GM23338 (cell line): Measurements from ENCODE around the gene MMP28. TPM values are rescaled to one million over a fixed set of nuclear protein-coding genes. Genes with fewer than 3 reads are reported as not detected.

Experiments
- ATAC-seq: fragments of 200-7000 bp; cut with Tn5 transposase; 3 replicates; pipeline ENCODE4 v1.9.1; 2020
- DNase-seq: peaks from one replicate; pipeline ENCODE4 v3.0.0-alpha.2; 2015; ENCODE audit warnings: low spot score
- H2AFZ ChIP-seq: fragments of 200-600 bp; sonication (generic); 2 replicates; pipeline ENCODE4 v1.8.0; 2016; ENCODE audit warnings: antibody characterized with exemption, mild to moderate bottlenecking, moderate library complexity
- H3F3A ChIP-seq: fragments of 200-600 bp; sonication (generic); replicated peaks from 2 replicates; pipeline ENCODE4 v1.8.0; 2017; ENCODE audit warnings: antibody characterized with exemption, mixed run types, low read depth
- H3K27ac ChIP-seq: fragments of 200-600 bp; sonication (generic); 2 replicates; pipeline ENCODE4 v1.6.1; 2016; ENCODE audit warnings: low read depth
- H3K27me3 ChIP-seq: fragments of 200-600 bp; sonication (generic); 2 replicates; pipeline ENCODE4 v1.8.0; 2016; ENCODE audit warnings: mild to moderate bottlenecking, mixed run types, moderate library complexity; ENCODE audit not compliant: insufficient read depth
- H3K36me3 ChIP-seq: fragments of 200-600 bp; sonication (generic); 2 replicates; pipeline ENCODE4 v1.8.0; 2016; ENCODE audit warnings: mild to moderate bottlenecking; ENCODE audit not compliant: insufficient read depth
- H3K4me1 ChIP-seq: fragments of 200-600 bp; sonication (generic); 2 replicates; pipeline ENCODE4 v1.8.0; 2016; ENCODE audit warnings: mild to moderate bottlenecking, moderate library complexity; ENCODE audit not compliant: insufficient read depth
- H3K4me2 ChIP-seq: fragments of 200-600 bp; sonication (generic); 2 replicates; pipeline ENCODE4 v1.7.1; 2017; ENCODE audit warnings: mixed run types
- H3K4me3 ChIP-seq: fragments of 200-600 bp; sonication (generic); 2 replicates; pipeline ENCODE4 v1.6.1; 2016; ENCODE audit warnings: mixed run types
- H3K79me2 ChIP-seq: fragments of 200-600 bp; sonication (generic); replicated peaks from 2 replicates; pipeline ENCODE4 v1.8.0; 2017; ENCODE audit warnings: mild to moderate bottlenecking; ENCODE audit not compliant: insufficient read depth
- H3K9me2 ChIP-seq: fragments of 200-600 bp; sonication (generic); 2 replicates; pipeline ENCODE4 v1.8.0; 2017; ENCODE audit not compliant: insufficient read depth
- H4K20me1 ChIP-seq: fragments of 200-600 bp; sonication (generic); replicated peaks from 2 replicates; pipeline ENCODE4 v1.8.0; 2017; ENCODE audit warnings: mild to moderate bottlenecking; ENCODE audit not compliant: insufficient read depth
- H3K27ac Mint-ChIP-seq: 2 replicates; pipeline ENCODE4 v1.8.0; 2020; ENCODE audit warnings: inconsistent platforms, mild to moderate bottlenecking, moderate library complexity, mixed read lengths
- H3K27me3 Mint-ChIP-seq: 3 replicates; pipeline ENCODE4 v1.8.0; 2022; ENCODE audit warnings: low read depth, mild to moderate bottlenecking, moderate library complexity, mixed read lengths, inconsistent platforms; ENCODE audit not compliant: insufficient read depth, poor library complexity
- H3K36me3 Mint-ChIP-seq: 3 replicates; pipeline ENCODE4 v1.8.0; 2021; ENCODE audit warnings: low read depth, mild to moderate bottlenecking, inconsistent platforms, moderate library complexity, mixed read lengths
- H3K4me1 Mint-ChIP-seq: 3 replicates; pipeline ENCODE4 v1.8.0; 2020; ENCODE audit warnings: mild to moderate bottlenecking, inconsistent platforms, mixed read lengths
- H3K4me3 Mint-ChIP-seq: 3 replicates; pipeline ENCODE4 v1.8.0; 2021; ENCODE audit warnings: moderate library complexity, mild to moderate bottlenecking, inconsistent platforms, mixed read lengths
- H3K9me3 Mint-ChIP-seq: 3 replicates; pipeline ENCODE4 v1.8.0; 2020; ENCODE audit warnings: moderate library complexity, mild to moderate bottlenecking, inconsistent platforms, mixed read lengths
- ETS1 ChIP-seq: IDR thresholded peaks from 2 replicates; pipeline ENCODE4 v1.6.1; 2016; ENCODE audit warnings: antibody characterized with exemption
- EZH2phosphoT487 ChIP-seq: fragments of 200-600 bp; sonication (generic); IDR thresholded peaks from one replicate; pipeline ENCODE4 v1.8.1; 2018; ENCODE audit warnings: antibody characterized with exemption; ENCODE audit not compliant: unreplicated experiment
- POLR2AphosphoS5 ChIP-seq: IDR thresholded peaks from 2 replicates; pipeline ENCODE4 v1.6.1; 2016; ENCODE audit warnings: antibody characterized with exemption, low read depth
- STAT1 ChIP-seq: IDR thresholded peaks from one replicate; pipeline ENCODE4 v1.6.1; 2016; ENCODE audit warnings: antibody characterized with exemption; ENCODE audit not compliant: unreplicated experiment
- ZNF114 ChIP-seq: fragments of 250-450 bp; sonication (Bioruptor Pico); IDR thresholded peaks from 2 replicates; pipeline ENCODE4 v1.5.0; 2020; ENCODE audit warnings: mild to moderate bottlenecking, moderate library complexity
- ZNF462 ChIP-seq: fragments of 250-450 bp; sonication (Bioruptor Pico); IDR thresholded peaks from 2 replicates; pipeline ENCODE4 v1.5.0; 2020; ENCODE audit warnings: mild to moderate bottlenecking, moderate library complexity
- polyA plus RNA-seq: library from polyadenylated mRNA; unstranded; fragments of >200 nt; fragmentation: Nextera tagmentation; extraction: Ambion mirVana; gene quantifications from 2 replicates; pipeline ENCODE4 v1.2.1, GENCODE V29; 2016
- total RNA-seq: library from RNA; depleted of rRNA; stranded (reverse); fragments of >200 nt; shearing (Covaris generic); gene quantifications from 2 replicates; pipeline ENCODE4 v1.2.3, GENCODE V29; 2014
- TF ChIP-seq, protein P1 (sequence below): IDR thresholded peaks from one replicate; pipeline ENCODE4 v1.6.1; 2018; ENCODE audit warnings: antibody characterized with exemption; ENCODE audit not compliant: unreplicated experiment

Gene MMP28
- total and polyA plus RNA-seq, 2 experiments from 2014 or later: not detected

- Histone ChIP-seq H3K4me3 (no peak overlapping the region), H3K27ac (peak overlapping the region; percentile 26; the same call in 1 of the 2 replicates), H3K36me3 (peaks cover 81% of the 10 kb centered on the region), H2AFZ (no peak overlapping the region), H3K4me1 (no peaks in the 10 kb centered on the region), H3K9me2 (no peaks in the 10 kb centered on the region), H3K79me2 (peaks cover 8% of the 10 kb centered on the region), H3F3A (peaks cover 24% of the 10 kb centered on the region), H4K20me1 (peaks cover 45% of the 10 kb centered on the region), H3K27me3 (no peaks in the 10 kb centered on the region), H3K4me2 (no peak overlapping the region)
- H3K4me1 Mint-ChIP-seq: no peaks in the 10 kb centered on the region
- H3K27me3 Mint-ChIP-seq: peaks cover 4% of the 10 kb centered on the region
- no peaks in the 10 kb centered on the region; the same call in 2 of the 3 replicates for H3K9me3 Mint-ChIP-seq
- DNase-seq (no peak), ATAC-seq (no peak)
- no peak overlapping the region for H3K27ac Mint-ChIP-seq
- H3K36me3 Mint-ChIP-seq: peaks cover 90% of the 10 kb centered on the region
- TF ChIP-seq ZNF462: no peak
- TF ChIP-seq EZH2phosphoT487: no peak
- no peak for TF ChIP-seq POLR2AphosphoS5
- TF ChIP-seq ETS1: no peak
- no peak overlapping the region for H3K4me3 Mint-ChIP-seq
Measured at GRCh38 chr17:35843698-35844097, 48.3 kb upstream of the MMP28 start.

DNA sequence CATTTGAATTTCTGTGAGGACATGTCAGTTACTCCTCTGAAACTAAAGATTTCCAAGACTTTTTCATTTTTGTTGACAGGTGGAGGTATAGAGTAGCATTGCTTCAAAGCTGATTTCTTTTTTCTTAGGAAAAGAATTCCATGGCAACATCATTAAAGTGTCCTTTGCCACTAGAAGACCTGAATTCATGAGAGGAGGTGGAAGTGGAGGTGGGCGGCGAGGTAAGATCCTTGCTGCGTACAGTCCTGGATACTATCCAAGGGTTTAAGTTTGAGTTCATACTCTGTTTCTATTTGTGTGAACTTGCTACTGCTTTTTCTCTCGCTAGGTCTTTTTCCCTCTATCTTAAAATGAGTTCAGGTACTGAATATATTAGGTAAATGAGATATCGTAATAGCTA, 46.8 kb upstream of the MMP28 start:
- DNase-seq (no peak), ATAC-seq (no peak)
- H3K27ac ChIP-seq: no peak overlapping the region
- H3K36me3 ChIP-seq: peaks cover 91% of the 10 kb centered on the region
- no peaks in the 10 kb centered on the region for H3K4me1 ChIP-seq
- Mint-ChIP-seq H3K27ac (no peak overlapping the region; the same call in 1 of the 2 replicates), H3K27me3 (no peaks in the 10 kb centered on the region), H3K4me1 (no peaks in the 10 kb centered on the region), H3K4me3 (no peak overlapping the region), H3K9me3 (no peaks in the 10 kb centered on the region), H3K36me3 (peaks cover 93% of the 10 kb centered on the region)
- H3K4me2 ChIP-seq: no peak overlapping the region
- H4K20me1 ChIP-seq: peaks cover 38% of the 10 kb centered on the region
- no peak overlapping the region for H3K4me3 ChIP-seq
- H3K9me2 ChIP-seq: no peaks in the 10 kb centered on the region
- peaks cover 11% of the 10 kb centered on the region; the same call in 1 of the 2 replicates for H3F3A ChIP-seq
- H3K79me2 ChIP-seq: peaks cover 13% of the 10 kb centered on the region
- H3K27me3 ChIP-seq: no peaks in the 10 kb centered on the region
- no peak overlapping the region for H2AFZ ChIP-seq
- TF ChIP-seq EZH2phosphoT487 (no peak), STAT1 (no peak), ZNF114 (CRISPR knock-in tag) (no peak)
- TF ChIP-seq, protein P1, sequence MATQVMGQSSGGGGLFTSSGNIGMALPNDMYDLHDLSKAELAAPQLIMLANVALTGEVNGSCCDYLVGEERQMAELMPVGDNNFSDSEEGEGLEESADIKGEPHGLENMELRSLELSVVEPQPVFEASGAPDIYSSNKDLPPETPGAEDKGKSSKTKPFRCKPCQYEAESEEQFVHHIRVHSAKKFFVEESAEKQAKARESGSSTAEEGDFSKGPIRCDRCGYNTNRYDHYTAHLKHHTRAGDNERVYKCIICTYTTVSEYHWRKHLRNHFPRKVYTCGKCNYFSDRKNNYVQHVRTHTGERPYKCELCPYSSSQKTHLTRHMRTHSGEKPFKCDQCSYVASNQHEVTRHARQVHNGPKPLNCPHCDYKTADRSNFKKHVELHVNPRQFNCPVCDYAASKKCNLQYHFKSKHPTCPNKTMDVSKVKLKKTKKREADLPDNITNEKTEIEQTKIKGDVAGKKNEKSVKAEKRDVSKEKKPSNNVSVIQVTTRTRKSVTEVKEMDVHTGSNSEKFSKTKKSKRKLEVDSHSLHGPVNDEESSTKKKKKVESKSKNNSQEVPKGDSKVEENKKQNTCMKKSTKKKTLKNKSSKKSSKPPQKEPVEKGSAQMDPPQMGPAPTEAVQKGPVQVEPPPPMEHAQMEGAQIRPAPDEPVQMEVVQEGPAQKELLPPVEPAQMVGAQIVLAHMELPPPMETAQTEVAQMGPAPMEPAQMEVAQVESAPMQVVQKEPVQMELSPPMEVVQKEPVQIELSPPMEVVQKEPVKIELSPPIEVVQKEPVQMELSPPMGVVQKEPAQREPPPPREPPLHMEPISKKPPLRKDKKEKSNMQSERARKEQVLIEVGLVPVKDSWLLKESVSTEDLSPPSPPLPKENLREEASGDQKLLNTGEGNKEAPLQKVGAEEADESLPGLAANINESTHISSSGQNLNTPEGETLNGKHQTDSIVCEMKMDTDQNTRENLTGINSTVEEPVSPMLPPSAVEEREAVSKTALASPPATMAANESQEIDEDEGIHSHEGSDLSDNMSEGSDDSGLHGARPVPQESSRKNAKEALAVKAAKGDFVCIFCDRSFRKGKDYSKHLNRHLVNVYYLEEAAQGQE: no peak
